ENCODE measurements around the gene EDEM3.

The EDEM3 gene

DNA sequence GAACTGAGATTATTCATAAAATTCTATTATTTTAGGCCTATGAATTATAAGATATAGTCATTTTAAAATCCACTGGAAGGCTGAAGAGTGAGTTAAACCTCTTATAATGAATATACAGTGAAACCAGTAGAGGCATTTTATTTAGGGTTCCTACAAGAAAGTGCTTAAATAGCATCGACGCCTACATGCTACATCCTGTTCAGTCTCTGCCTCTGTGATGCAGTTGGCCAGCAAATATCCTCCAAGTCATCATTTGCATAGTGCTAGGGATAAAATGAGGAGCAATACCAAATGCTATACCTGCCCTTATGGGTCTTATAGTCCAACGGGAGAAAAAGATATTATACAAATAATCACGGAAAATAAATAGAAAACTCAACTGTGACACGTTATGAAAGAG, 59.6 kb downstream of the EDEM3 start:
- DNase-seq (ENCODE audit: low read depth): no peak
- TF ChIP-seq, protein P1, sequence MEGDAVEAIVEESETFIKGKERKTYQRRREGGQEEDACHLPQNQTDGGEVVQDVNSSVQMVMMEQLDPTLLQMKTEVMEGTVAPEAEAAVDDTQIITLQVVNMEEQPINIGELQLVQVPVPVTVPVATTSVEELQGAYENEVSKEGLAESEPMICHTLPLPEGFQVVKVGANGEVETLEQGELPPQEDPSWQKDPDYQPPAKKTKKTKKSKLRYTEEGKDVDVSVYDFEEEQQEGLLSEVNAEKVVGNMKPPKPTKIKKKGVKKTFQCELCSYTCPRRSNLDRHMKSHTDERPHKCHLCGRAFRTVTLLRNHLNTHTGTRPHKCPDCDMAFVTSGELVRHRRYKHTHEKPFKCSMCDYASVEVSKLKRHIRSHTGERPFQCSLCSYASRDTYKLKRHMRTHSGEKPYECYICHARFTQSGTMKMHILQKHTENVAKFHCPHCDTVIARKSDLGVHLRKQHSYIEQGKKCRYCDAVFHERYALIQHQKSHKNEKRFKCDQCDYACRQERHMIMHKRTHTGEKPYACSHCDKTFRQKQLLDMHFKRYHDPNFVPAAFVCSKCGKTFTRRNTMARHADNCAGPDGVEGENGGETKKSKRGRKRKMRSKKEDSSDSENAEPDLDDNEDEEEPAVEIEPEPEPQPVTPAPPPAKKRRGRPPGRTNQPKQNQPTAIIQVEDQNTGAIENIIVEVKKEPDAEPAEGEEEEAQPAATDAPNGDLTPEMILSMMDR (IDR thresholded peaks at IDR 0.05; ENCODE audit: low read depth, low read length, missing control alignments): no peak
- no peak overlapping the region for H3K4me3 ChIP-seq (ENCODE audit: low read depth, low read length)

DNA sequence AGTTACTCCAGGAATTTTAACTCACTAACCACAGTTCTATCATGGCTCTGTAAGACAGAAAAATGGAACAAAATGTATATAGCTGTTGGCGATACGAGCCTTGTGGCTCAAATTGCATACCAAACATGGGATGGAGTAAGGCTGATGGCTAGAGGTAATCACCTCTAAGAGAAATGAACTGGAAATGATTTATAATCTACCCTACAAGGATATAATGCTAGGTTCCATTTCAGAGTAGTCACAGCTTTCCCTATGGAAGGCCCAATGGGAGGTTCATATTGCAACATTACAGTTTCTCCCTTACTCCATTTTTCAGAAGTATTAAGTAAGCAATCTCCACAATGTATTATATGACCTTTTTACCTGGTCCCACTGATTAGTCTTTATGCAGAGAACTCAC, 61.6 kb downstream of the EDEM3 start:
- no peak for DNase-seq (ENCODE audit: low read depth)
- no peak overlapping the region for H3K4me3 ChIP-seq (ENCODE audit: low read depth, low read length)
- TF ChIP-seq, protein P1 (IDR thresholded peaks at IDR 0.05; ENCODE audit: low read depth, low read length, missing control alignments): no peak

DNA sequence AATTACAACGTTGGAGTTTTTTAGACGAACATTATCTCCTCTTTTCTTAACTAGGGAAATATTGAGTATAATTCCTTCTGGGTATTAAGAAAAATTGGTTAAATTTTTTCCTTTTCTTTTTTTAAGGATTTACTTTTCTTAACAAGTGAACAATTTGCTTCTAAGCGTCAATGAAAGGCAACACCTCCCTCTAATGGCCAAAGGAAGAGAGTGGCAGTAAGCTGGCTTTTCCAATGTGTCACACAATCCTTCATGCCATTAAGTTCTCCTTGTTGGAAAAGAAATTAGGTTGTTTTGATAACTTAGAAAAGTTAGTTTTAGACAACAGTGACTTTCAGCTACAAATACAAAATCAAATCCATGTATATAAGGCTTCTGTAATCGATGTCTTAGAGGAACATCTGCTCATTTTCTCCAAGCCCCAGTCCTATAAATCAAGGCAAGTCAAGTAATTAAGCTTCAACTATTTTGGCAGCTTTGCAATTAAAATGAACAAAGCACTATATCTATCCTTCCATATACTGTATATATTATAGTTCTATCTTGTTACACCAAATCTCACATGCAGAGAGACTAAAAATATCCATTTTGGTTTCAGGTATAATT, 62.8 kb downstream of the EDEM3 start:
- no peak for DNase-seq (ENCODE audit: low read depth)
- H3K4me3 ChIP-seq (ENCODE audit: low read depth, low read length): no peak overlapping the region
- TF ChIP-seq, protein P1 (IDR thresholded peaks at IDR 0.05; ENCODE audit: low read depth, low read length, missing control alignments): peak; percentile 59

DNA sequence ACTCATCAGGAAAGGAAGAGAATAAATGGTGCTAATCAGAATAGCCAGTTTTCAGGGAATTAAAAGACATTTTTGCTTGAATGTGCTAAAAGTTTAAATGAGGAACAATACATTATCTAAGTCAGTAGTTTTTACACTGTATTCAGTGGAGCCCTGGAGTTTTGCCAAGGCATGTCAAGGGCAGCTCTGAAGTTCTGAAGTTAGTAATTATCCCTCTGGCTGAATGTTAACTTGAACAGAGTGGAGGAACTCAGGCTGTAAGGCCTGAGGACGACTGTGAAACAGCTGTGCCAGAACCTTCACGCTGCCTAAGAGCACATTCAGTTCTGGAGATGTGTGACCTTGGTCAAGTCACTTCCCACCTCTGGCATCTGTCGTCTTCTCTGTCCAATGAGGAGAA, 68.1 kb downstream of the EDEM3 start:
- DNase-seq (ENCODE audit: low read depth): no peak
- TF ChIP-seq, protein P1 (IDR thresholded peaks at IDR 0.05; ENCODE audit: low read depth, low read length, missing control alignments): no peak
- H3K4me3 ChIP-seq (ENCODE audit: low read depth, low read length): no peak overlapping the region

DNA sequence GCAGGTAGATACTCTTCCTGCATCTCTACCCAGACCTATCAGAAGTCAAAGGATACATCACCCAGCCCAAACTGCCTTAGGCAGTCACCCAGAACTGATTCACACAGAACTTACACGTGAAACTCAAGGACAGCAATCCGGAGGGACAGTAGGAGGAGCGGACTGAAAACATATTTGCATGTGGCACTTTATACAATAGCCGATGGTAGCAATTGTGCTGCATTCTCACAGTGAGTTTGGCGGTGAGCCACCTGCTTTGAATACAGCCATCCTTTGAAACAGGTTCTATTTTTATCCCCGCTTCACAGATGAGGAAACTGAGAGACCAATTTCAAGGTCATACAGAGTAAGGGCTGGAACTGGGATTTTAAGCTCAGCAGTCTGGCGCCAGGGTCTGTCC, 69.5 kb downstream of the EDEM3 start:
- TF ChIP-seq, protein P1 (IDR thresholded peaks at IDR 0.05; ENCODE audit: low read depth, low read length, missing control alignments): no peak
- H3K4me3 ChIP-seq (ENCODE audit: low read depth, low read length): no peak overlapping the region
- peak; percentile 57 for DNase-seq (ENCODE audit: low read depth)

DNA sequence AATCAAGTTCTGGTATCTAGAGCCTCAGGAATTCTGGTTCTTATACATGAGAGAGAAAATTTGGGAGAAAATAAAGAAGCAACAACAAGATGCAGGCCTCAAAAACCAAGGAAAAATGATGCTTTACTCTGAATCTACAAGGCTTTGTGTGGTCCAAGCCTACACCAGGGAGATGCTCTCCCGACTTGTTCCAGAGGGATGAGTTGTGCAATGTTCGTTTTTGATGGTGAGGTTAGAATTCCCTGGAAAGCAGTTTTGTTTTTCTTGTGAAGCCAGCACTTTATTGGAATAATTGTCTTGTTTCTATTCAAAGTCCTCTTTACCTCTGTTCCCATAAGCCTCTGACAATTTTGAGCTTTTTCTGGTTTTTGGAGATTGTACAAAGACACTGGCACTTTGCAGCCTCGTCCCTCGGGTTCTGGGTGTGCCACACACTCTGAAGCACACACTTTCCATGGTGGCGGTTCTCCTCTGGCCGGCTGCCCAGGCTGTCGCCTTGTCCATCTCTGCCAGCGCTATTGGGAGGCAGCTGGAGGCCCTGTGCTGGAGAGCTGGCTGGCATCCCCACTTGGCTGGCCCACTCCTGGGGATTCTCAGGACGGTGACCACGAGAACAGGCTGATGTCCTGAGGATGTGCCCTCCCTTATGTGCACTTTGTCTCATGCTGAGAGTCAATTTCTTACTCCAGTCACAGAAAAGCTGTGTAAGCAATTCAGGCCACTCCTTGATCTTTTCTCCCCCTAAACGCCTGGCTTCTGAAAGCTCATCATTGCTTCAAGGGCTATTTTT, 70.2 kb downstream of the EDEM3 start:
- TF ChIP-seq, protein P1 (IDR thresholded peaks at IDR 0.05; ENCODE audit: low read depth, low read length, missing control alignments): no peak
- no peak overlapping the region for H3K4me3 ChIP-seq (ENCODE audit: low read depth, low read length)
- no peak for DNase-seq (ENCODE audit: low read depth)
